ENCODE data around the gene CPT1C. TPM values are rescaled to one million over a fixed set of nuclear protein-coding genes. Genes with fewer than 3 reads are reported as not detected.

Gene CPT1C
- total RNA-seq, 2 donors from 2014 or later, result 0.93 to 4.3 TPM

DNA sequence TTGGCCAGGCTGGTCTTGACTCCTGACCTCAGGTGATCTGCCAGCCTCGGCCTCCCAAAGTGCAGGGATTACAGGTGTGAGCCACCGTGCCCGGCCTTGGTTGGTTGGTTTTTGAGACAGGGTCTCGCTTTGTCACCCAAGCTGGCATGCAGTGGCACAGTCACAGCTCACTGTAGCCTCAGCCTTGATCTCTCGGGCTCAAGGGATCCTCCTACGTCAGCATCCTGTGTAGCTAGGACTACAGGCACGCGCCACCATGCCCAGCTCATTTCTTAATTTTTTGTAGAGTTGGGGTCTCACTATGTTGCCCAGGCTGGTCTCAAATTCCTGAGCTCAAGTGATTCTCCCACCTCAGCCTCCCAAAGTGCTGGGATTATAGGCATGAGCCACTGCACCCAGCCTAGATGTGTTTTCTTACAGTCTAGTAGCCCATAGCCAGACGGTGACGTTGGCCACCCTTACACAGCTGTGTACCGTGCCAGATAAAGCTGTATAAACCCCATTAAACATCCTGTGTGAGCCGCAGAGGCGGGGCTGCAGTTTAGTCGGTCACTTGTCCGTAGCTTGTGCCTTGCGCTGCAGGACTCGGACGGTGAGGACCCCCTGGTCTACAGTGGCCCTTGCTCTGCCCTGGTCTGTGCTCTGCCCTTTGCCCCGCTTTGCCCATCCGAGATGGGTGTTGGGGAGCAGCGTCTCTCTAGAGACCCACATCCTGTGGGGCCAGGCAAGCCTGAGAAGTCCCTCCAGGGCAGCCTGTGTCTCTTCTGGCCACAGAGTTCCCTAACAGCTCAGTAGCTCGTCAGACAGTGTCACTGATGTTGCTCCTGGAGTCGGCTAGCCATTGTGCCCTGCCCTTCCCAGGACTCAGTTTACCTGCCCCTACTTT is 35.1 kb upstream of the CPT1C start:
- H3K27ac Mint-ChIP-seq, result no peak overlapping the region
- peaks cover 74% of the 10 kb centered on the region for H3K36me3 Mint-ChIP-seq (ENCODE audit: low read depth)
- H3K27me3 Mint-ChIP-seq, result no peaks in the 10 kb centered on the region
- H3K4me3 Mint-ChIP-seq, result no peak overlapping the region
- H3K9me3 Mint-ChIP-seq, result no peaks in the 10 kb centered on the region
- ATAC-seq (replicated peaks), result no peak
- H3K4me1 Mint-ChIP-seq, result no peaks in the 10 kb centered on the region

DNA sequence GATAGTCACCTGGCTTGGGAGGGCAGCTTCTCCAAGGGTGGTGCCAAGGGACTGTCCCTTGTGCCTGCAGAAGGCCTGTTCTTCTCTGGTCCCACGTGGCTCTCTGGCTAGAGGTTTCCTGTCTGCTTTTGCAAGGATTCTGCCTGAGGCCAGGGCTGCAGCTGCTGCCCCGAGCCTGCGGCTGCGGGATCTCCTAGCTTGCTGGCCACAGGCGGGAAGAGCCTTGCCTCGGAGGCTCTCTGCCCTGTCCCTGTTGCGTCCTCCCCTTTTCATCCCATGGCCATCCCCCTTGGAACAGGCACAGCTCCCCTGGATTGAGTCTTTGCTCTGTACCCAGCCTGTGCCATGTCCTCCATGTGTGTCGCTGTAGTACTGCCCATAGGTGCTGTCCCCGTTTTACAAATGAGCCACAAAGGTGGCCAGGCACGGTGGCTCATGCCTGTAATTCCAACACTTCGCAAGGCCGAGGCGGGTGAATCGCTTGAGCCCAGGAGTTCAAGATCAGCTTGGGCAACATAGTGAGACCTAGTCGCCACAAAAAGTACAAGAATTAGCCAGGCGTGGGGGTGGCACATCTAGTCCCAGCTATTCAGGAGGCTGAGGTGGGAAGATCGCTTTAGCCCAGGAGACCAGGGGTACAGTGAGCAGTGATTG is 34.3 kb upstream of the CPT1C start:
- Mint-ChIP-seq H3K27me3 (no peaks in the 10 kb centered on the region), H3K9me3 (no peaks in the 10 kb centered on the region), H3K27ac (no peak overlapping the region)

DNA sequence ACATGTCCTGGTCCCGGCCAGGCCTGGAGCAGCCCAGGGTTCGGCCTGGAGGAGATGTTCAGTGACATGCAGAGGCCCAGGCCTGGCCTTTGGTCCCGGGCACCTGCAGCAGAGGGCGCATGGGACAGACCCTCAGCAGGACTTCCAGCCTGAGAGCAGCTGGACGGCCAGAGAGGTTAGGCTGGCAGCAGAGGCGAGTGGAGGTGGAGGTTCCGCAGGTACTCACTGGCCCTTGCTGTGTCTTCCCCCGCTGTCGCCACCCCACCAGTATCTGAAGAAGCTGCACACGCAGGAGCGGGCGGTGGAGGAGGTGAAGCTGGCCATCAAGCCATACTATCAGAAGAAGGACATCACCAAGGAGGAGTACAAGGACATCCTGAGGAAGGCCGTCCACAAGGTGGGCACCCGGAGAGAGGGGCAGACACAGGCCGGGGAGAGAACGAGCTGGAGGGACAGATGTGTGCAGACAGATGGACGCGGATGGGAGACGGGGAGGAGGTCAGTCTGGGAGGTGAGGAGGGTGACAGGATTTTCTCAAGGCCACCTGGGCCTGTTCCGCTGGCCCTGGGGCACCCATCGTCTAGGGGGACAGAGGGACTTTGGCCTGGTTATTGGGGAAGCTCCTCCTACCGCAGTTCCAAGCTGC is 33.3 kb upstream of the CPT1C start:
- no peaks in the 10 kb centered on the region for H3K9me3 Mint-ChIP-seq

More for the DNA sequence above, 34.3 kb upstream of the CPT1C start:
- no peak for ATAC-seq (replicated peaks)
- Mint-ChIP-seq H3K4me3 (no peak overlapping the region), H3K4me1 (no peaks in the 10 kb centered on the region), H3K36me3 (ENCODE audit: low read depth) (peaks cover 81% of the 10 kb centered on the region)

DNA sequence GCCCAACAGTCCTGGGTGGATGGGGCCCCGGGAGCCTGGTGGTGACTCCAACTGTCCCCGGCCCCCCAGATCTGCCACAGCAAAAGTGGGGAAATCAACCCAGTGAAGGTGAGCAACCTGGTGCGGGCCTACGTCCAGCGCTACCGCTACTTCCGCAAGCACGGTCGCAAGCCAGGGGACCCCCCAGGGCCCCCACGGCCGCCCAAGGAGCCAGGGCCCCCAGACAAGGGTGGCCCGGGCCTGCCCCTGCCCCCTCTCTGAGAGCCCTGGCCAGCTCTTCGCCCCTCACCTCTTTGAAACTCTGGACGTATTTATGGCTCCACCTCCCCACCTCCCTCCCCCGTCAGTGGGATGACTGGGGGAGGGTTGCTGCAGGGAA is 32.8 kb upstream of the CPT1C start:
- Mint-ChIP-seq H3K27me3 (no peaks in the 10 kb centered on the region), H3K4me1 (no peaks in the 10 kb centered on the region), H3K9me3 (no peaks in the 10 kb centered on the region), H3K4me3 (no peak overlapping the region), H3K27ac (no peak overlapping the region), H3K36me3 (ENCODE audit: low read depth) (peaks cover 87% of the 10 kb centered on the region)
- no peak for ATAC-seq (replicated peaks)

More for the DNA sequence above, 33.3 kb upstream of the CPT1C start:
- no peak overlapping the region for H3K4me3 Mint-ChIP-seq
- no peaks in the 10 kb centered on the region for H3K27me3 Mint-ChIP-seq
- no peak overlapping the region for H3K27ac Mint-ChIP-seq
- peaks cover 87% of the 10 kb centered on the region for H3K36me3 Mint-ChIP-seq (ENCODE audit: low read depth)
- ATAC-seq (replicated peaks), result no peak
- H3K4me1 Mint-ChIP-seq, result no peaks in the 10 kb centered on the region

DNA sequence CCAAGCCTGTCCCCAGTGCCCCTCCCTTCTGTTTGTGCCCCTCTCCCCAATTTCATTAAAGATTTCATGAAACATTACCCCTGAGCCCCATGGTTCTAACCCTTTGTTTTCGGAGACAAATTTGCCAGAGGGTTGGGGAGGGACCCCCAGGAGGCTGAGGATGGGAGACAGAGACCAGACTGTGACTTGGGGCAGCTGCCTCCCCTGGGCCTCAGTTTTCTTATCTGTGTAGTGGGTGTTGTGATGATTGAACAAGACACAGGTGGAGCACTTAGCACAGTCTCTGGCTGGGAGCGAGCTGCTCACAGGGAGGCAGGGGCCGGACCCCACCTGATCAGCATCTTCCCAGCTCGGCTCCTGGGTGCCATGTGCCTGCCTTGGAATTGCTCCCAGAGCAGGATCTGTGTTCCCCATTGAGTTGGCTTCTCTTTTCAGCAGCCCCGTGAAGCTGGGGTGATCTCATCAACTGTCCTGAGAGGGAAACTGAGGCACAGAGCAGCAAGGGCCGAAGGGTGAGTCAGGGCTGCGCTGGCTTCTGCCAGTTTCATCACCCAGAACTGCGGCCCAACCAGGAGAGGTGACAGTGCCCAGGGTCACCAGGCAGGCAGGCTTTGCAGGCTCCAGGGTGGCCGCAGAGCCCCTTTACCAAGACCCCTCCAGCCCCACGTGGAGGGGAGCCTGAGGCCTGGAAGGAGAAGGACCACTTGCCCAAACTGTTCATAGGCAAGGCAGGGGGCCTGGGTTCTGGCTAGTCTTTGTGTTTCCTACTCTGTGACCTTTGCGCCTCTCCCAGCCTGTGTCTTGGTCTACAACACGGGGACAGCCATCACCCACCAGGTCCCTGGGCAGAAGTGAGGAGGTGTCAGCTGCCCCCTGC is 32.1 kb upstream of the CPT1C start:
- H3K9me3 Mint-ChIP-seq, result no peaks in the 10 kb centered on the region
- H3K36me3 Mint-ChIP-seq (ENCODE audit: low read depth), result peaks cover 90% of the 10 kb centered on the region
- peak overlapping the region; percentile 10 for H3K27ac Mint-ChIP-seq
- H3K4me3 Mint-ChIP-seq, result no peak overlapping the region
- H3K27me3 Mint-ChIP-seq, result no peaks in the 10 kb centered on the region
- H3K4me1 Mint-ChIP-seq, result no peaks in the 10 kb centered on the region
- ATAC-seq (replicated peaks), result no peak

DNA sequence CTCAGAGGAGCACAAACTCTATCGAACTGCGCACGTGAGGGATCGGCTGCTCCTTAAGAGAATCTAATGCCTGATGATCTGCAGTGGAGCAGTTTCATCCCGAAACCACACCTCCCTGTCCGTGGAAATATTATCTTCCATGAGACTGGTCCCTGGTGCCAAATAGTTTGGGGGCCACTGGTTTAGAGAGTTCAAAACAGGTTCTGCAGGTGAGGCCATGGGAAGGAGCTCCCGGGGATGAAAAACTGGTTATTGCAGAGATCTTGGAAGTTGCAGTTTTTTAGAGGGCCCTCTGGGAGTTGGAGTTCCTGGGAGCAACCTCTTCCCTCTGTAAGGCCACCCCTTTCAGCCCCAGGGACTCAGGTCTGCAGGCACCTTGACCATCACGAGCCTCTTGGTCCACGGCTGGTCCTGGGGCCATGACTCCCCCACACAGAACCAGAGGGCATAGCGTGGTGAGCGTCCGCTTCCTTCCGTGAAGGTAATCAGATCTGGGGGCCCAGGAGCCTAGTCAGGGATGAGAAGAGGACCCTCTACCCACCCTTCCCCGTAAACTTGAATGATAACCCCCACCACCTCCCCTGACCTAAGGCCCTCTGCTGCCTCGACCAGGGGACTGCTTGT is 30.5 kb upstream of the CPT1C start:
- no peak for ATAC-seq (replicated peaks)
- Mint-ChIP-seq H3K4me1 (no peaks in the 10 kb centered on the region), H3K4me3 (no peak overlapping the region), H3K27ac (no peak overlapping the region), H3K9me3 (no peaks in the 10 kb centered on the region), H3K27me3 (no peaks in the 10 kb centered on the region), H3K36me3 (ENCODE audit: low read depth) (peaks cover 90% of the 10 kb centered on the region)

DNA sequence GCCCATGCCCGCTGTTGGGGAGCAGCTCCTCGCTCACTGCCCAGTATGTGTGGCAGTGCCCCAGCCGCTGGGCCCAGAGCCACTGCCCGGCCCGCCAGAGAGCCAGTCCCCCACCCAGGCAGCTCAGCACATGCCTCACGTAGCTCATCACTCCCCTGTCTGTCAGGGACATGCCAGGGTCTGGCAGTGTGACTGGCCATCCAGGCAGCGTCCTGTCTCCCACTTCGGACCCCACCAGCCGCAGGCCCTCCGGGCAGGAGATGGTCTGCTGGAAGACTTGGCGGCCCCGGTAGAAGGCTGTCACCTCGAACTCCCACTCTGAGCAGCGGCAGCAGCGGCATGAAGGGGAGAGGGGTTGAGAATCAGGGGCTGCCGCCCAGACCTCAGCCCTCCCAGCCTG is 28.9 kb upstream of the CPT1C start:
- H3K9me3 Mint-ChIP-seq, result no peaks in the 10 kb centered on the region
- no peaks in the 10 kb centered on the region for H3K27me3 Mint-ChIP-seq
- H3K36me3 Mint-ChIP-seq (ENCODE audit: low read depth), result peaks cover 81% of the 10 kb centered on the region
- H3K27ac Mint-ChIP-seq, result no peak overlapping the region
- no peak for ATAC-seq (replicated peaks)
- no peak overlapping the region for H3K4me3 Mint-ChIP-seq
- peaks cover 5% of the 10 kb centered on the region for H3K4me1 Mint-ChIP-seq

DNA sequence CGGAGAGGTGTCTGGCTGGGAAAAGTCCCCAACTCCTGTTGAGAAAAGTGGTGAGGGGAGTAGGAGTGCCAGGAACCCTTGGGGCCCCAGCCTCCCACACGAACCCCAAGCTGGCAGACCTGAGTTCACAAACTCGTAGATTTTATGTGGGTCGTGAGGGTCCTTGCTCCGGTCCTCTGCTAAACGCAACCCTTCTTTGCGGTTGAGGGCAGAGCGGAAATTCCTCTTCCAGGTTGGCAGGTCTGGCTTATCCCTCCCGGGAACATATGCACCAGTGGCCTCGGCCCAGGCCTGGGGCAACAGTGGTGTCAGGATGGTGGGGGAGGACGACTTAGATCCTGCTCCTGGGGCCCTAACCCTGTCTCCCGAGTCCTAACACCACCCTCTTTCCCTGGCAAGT is 27.7 kb upstream of the CPT1C start:
- peaks cover 10% of the 10 kb centered on the region for H3K4me1 Mint-ChIP-seq
- H3K9me3 Mint-ChIP-seq, result no peaks in the 10 kb centered on the region
- H3K4me3 Mint-ChIP-seq, result peak overlapping the region; percentile 99
- peak overlapping the region; percentile 98 for H3K27ac Mint-ChIP-seq
- no peak for ATAC-seq (replicated peaks)
- no peaks in the 10 kb centered on the region for H3K27me3 Mint-ChIP-seq
- peaks cover 74% of the 10 kb centered on the region for H3K36me3 Mint-ChIP-seq (ENCODE audit: low read depth)

DNA sequence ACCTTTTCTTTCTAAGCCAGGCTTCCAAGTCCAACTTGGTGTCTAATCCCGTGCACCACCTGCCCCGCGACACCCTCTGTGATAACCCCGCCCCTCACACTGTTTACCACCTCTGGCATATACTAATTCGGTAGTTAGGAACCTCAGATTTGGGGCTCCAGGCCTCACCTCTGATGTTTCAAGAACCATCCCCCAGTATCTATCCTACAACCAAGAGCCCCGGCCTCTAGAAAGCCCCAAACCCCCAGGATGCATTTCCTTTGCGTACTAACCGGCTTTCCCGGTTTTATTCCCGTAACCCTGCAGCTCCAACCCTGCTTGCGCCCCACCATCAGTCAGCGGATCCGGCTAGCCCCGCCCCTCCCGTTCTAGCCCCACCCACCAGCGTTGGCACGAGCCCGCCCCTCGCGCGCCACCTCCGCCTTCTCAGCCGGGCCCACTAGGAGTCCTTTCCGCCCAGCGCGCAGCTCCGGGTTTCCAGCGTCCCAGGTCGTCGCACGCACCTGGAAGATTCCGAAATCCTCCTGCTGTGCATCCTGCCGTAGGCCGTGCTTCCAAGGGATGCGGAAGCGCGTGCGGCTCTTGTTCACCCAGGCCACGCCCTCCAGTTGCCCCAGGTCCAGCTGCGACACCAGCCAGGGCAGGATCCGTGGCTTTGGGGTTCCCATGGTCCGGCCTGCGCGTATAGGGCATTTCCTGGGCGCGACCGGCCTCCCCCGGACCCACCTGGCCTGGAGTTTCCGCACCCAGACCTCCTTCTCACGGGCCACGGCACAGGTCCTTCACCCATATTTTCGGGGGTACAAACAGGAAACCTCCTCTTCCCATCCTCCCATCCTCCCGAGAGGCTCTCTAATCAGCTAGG is 26.5 kb upstream of the CPT1C start:
- peaks cover 10% of the 10 kb centered on the region for H3K4me1 Mint-ChIP-seq
- H3K27ac Mint-ChIP-seq, result peak overlapping the region; percentile 98
- H3K4me3 Mint-ChIP-seq, result peak overlapping the region; percentile 99
- no peaks in the 10 kb centered on the region for H3K27me3 Mint-ChIP-seq
- peak; percentile 78 for ATAC-seq (replicated peaks)
- H3K36me3 Mint-ChIP-seq (ENCODE audit: low read depth), result peaks cover 73% of the 10 kb centered on the region
- H3K9me3 Mint-ChIP-seq, result no peaks in the 10 kb centered on the region

DNA sequence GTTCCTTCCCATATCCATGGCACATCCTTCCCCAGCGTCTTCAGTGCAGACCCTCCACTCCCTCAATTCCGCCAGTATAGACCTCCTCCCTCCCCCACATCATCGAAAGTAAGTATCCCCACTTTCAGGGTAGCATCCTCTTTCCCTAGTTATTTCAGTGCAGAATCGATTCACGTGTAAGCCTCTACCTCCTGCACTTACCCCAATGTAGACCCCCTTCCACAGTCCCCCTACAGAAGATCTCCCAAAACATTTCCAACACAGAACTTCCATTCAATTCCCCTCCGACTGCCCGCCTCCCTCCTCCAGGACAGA is 25.9 kb upstream of the CPT1C start:
- no peak for ATAC-seq (replicated peaks)
- peaks cover 71% of the 10 kb centered on the region for H3K36me3 Mint-ChIP-seq (ENCODE audit: low read depth)
- peaks cover 10% of the 10 kb centered on the region for H3K4me1 Mint-ChIP-seq
- H3K27me3 Mint-ChIP-seq, result no peaks in the 10 kb centered on the region
- peak overlapping the region; percentile 99 for H3K4me3 Mint-ChIP-seq
- H3K27ac Mint-ChIP-seq, result peak overlapping the region; percentile 98
- no peaks in the 10 kb centered on the region for H3K9me3 Mint-ChIP-seq

DNA sequence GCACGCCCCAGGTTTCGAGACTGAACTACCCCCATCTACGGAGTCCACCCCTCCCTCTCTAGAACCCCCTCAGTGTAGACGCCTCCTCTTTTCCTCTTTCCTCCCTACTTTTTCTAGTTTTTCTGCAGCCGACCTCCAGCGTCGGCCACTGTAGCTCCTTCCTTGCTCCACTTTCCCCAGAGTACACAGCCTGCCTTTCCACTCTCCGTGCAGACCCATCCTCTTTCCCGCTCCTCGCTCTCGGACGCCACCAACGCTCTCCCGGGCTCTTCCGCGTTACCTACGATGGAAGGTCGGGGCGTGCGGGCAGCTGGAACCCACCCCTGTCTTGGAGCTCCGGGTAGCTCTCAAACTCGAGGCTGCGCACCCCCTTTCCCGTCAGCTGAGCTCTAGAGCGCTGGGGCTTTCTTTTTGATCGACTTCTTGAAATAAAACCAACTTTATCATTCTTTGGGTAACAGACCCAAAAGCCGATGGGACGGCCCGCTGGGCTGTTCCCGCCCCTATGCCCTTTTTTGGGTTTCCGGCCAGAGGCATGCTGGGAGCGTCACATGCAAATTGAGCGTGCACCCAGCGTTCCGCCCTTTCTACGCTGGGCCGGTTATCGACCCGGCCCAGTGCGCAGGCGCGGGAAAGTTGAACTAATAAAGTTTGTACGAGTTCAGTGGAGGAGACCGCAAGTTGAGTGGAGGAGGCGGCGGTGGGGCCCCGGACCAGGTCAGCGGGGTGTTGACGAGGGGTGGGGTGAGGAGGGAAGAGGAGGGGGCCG is 25.4 kb upstream of the CPT1C start, which contains the start of the genes BCL2L12 and IRF3:
Gene BCL2L12, plus strand, starts transcription at position 583 of the 769 bp plus-strand sequence. CDS start 760 bp downstream, outside the sequence.
Gene IRF3, minus strand, starts transcription at position 507 of the 769 bp plus-strand sequence. CDS start 1,019 bp downstream, outside the sequence.
- Mint-ChIP-seq H3K4me3 (peak within 1 kb of the TSS; percentile 99), H3K27me3 (no peaks in the 10 kb centered on the region), H3K9me3 (no peaks in the 10 kb centered on the region), H3K27ac (peak within 1 kb of the TSS; percentile 98), H3K36me3 (ENCODE audit: low read depth) (peaks cover 66% of the 10 kb centered on the region), H3K4me1 (peaks cover 10% of the 10 kb centered on the region)
- ATAC-seq (replicated peaks), result peak; percentile 88

DNA sequence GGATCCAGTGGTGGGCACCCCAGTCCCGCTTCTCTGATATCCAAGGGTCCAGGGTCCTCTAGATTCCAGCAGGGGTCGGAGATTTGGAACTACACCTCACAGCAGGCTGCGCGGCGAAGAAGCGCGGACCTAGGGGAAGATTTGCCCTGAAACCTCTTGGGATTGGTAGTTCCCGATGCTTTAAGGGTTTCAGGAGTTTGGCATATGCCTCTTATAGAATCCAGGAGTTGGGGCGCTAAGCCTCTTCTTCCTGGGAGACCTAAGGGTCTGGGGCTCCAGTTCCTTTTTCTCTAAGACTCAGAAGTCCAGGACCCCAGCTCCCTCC is 24.8 kb upstream of the CPT1C start:
- H3K4me3 Mint-ChIP-seq, result peak overlapping the region; percentile 99
- H3K4me1 Mint-ChIP-seq, result peaks cover 10% of the 10 kb centered on the region
- H3K27ac Mint-ChIP-seq, result peak overlapping the region; percentile 98
- ATAC-seq (replicated peaks), result no peak
- H3K9me3 Mint-ChIP-seq, result no peaks in the 10 kb centered on the region
- H3K36me3 Mint-ChIP-seq (ENCODE audit: low read depth), result peaks cover 62% of the 10 kb centered on the region
- H3K27me3 Mint-ChIP-seq, result no peaks in the 10 kb centered on the region

All from activated T-helper 17 cell treated with anti-CD3 and anti-CD28 coated beads, Interleukin-2, amount 50 U/mL, for 72 hours (primary cell).